ENCODE measurements around the gene IL5. TPM values are rescaled to one million over a fixed set of nuclear protein-coding genes. Genes with fewer than 3 reads are reported as not detected.

The IL5 gene
- total RNA-seq, 4 donors from 2014 or later = not detected

DNA sequence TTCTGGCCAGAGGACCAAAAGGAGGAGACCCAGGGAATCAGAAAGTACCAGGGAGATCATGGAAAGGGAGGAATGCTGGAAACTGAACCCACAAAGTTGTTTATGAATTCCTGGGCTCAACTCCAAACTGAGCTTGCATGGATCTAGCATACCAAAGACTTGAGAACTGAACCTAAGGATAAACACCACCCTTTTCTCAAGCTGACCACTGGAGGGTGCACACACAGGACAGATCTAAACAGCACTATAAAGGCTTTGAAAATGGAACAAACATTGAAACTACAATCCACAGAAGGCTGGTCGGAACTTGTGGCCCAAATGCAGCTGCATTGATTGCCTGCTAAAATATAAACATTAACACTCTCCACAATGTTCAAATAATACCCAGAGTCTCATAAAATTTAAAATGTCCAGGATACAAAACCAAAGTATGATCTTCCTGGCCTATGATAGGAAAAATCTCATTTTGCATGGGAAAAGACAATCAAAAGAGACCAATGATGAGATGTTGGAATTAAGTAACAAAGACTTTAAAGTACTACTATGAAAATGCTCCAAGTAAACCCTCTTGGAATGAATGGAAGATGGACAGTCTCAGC, 37.1 kb downstream of the IL5 start:
- TF ChIP-seq EP300 (IDR thresholded peaks at IDR 0.05) (no peak), POLR2AphosphoS5 (IDR thresholded peaks at IDR 0.05) (no peak)
- TF ChIP-seq, protein P1, sequence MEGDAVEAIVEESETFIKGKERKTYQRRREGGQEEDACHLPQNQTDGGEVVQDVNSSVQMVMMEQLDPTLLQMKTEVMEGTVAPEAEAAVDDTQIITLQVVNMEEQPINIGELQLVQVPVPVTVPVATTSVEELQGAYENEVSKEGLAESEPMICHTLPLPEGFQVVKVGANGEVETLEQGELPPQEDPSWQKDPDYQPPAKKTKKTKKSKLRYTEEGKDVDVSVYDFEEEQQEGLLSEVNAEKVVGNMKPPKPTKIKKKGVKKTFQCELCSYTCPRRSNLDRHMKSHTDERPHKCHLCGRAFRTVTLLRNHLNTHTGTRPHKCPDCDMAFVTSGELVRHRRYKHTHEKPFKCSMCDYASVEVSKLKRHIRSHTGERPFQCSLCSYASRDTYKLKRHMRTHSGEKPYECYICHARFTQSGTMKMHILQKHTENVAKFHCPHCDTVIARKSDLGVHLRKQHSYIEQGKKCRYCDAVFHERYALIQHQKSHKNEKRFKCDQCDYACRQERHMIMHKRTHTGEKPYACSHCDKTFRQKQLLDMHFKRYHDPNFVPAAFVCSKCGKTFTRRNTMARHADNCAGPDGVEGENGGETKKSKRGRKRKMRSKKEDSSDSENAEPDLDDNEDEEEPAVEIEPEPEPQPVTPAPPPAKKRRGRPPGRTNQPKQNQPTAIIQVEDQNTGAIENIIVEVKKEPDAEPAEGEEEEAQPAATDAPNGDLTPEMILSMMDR (IDR thresholded peaks at IDR 0.05) = peak; percentile 42 to 61 (median 48)
- H3K36me3 ChIP-seq = no peaks in the 10 kb centered on the region
- no peak overlapping the region for H3K4me3 ChIP-seq
- H3K27me3 ChIP-seq = no peaks in the 10 kb centered on the region
- peak; percentile 91 for DNase-seq (ENCODE audit: extremely low spot score)
- peaks cover 11 to 40% (median 37%) of the 10 kb centered on the region in 4 donors for H3K4me1 ChIP-seq
- peak overlapping the region; percentile 60 to 83 (median 74) for H3K27ac ChIP-seq (replicated peaks in 1 of 4)
- WGBS = 25% methylated on average over 1 of the region's 1 CpG
- H3K9me3 ChIP-seq = no peaks in the 10 kb centered on the region
- intact Hi-C loops (cut with DNase I) = loop anchor here (10.0 kb wide), 2 partner anchors 211 to 319 kb away; partner anchors contain the start of gene SLC22A4

DNA sequence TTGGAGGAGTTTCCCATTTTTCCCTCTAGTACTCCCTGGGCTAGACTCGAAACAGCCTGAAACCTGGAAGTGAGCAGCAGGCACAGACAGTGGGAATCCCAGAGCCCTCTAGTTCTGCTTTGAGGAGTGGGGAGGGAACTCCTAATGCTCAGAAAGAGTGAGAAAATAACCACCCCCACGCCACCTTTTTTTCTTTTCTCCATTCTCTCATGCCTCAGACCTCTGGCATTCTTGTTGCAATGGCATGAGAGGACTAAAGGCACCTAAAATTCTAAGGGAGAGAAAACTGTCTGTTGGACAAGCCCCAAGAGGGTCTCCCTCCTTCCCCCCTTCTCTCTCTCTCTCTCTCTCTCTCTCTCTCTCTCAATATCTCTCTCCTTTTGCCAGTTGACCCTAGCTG, 37.7 kb downstream of the IL5 start:
- DNase-seq (ENCODE audit: extremely low spot score) = no peak
- 63% methylated on average over 2 of the region's 2 CpGs for WGBS
- Histone ChIP-seq H3K9me3 (no peaks in the 10 kb centered on the region), H3K27me3 (no peaks in the 10 kb centered on the region), H3K4me3 (no peak overlapping the region), H3K27ac (replicated peaks in 1 of 4) (peak overlapping the region; percentile 60 to 83 (median 74)), H3K4me1 (peaks cover 16 to 45% (median 42%) of the 10 kb centered on the region in 4 donors), H3K36me3 (no peaks in the 10 kb centered on the region)
- intact Hi-C loops (cut with DNase I) = loop anchor here (10.0 kb wide), 2 partner anchors 211 to 319 kb away; partner anchors contain the start of gene SLC22A4
- no peak for TF ChIP-seq EP300 (IDR thresholded peaks at IDR 0.05)
- no peak for TF ChIP-seq POLR2A (IDR thresholded peaks at IDR 0.05; ENCODE audit: low read depth)
- TF ChIP-seq POLR2AphosphoS5 (IDR thresholded peaks at IDR 0.05) = no peak
- TF ChIP-seq, protein P1 (IDR thresholded peaks at IDR 0.05) = no peak

DNA sequence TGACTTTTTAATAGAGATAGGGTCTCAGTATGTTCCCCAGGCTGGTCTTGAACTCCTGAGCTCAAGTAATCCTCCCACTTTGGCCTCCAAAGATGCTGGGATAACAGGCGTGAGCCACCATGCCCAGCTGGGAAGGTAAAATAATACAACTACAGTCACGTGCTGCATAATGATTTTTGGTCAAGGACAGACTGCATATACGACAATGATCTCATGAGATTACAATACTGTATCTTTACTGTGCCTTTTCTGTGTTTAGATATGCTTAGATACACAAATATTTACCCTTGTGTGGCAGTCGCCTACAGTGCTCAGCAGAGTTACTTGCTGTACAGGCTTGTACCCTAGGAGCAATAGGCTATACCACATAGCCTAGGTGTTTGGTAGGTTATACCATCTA, 38.6 kb downstream of the IL5 start:
- DNase-seq (ENCODE audit: extremely low spot score) = peak; percentile 68
- H3K36me3 ChIP-seq = no peaks in the 10 kb centered on the region
- peak overlapping the region; percentile 60 to 83 (median 74) for H3K27ac ChIP-seq (replicated peaks in 1 of 4)
- no peaks in the 10 kb centered on the region for H3K27me3 ChIP-seq
- H3K4me1 ChIP-seq = peaks cover 16 to 54% (median 44%) of the 10 kb centered on the region in 4 donors
- H3K9me3 ChIP-seq = no peaks in the 10 kb centered on the region
- intact Hi-C loops (cut with DNase I) = loop anchor here (10.0 kb wide), 2 partner anchors 210 to 320 kb away; partner anchors contain the start of gene SLC22A4
- TF ChIP-seq, protein P1 (IDR thresholded peaks at IDR 0.05) = no peak
- no peak for TF ChIP-seq POLR2A (IDR thresholded peaks at IDR 0.05; ENCODE audit: low read depth)
- TF ChIP-seq EP300 (IDR thresholded peaks at IDR 0.05) = no peak
- no peak for TF ChIP-seq POLR2AphosphoS5 (IDR thresholded peaks at IDR 0.05)
- WGBS = 82% methylated on average over 4 of the region's 4 CpGs
- H3K4me3 ChIP-seq = no peak overlapping the region

DNA sequence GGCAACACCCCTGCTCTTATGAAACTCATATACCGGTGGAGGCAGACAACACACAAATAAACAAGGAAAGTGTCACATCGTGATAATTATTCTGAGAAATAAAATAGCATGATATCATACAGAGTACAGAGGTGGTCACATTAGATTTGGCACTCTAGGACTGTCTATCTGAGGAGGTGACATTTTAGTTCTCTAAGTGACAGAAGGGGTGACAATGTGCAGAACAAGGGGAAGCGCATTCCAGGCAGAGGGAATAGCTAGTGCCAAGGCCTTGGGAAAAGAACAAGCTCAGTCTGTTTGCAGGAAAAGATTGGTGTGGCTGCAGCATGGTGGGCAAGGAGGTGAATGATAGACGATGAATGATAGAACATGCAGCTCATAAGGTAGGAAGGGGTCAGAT, 40.1 kb downstream of the IL5 start:
- H3K27ac ChIP-seq (replicated peaks in 1 of 4) = no peak overlapping the region
- no peak for DNase-seq (ENCODE audit: extremely low spot score)
- H3K4me1 ChIP-seq = peaks cover 19 to 62% (median 47%) of the 10 kb centered on the region in 4 donors
- H3K4me3 ChIP-seq = no peak overlapping the region
- TF ChIP-seq, protein P1 (IDR thresholded peaks at IDR 0.05) = no peak
- no peak for TF ChIP-seq POLR2AphosphoS5 (IDR thresholded peaks at IDR 0.05)
- TF ChIP-seq EP300 (IDR thresholded peaks at IDR 0.05) = no peak
- intact Hi-C loops (cut with DNase I) = loop anchor here (10.0 kb wide), 2 partner anchors 208 to 322 kb away; partner anchors contain the start of gene SLC22A4
- no peaks in the 10 kb centered on the region for H3K36me3 ChIP-seq
- no peaks in the 10 kb centered on the region for H3K9me3 ChIP-seq
- WGBS = 96% methylated on average over 4 of the region's 4 CpGs
- no peaks in the 10 kb centered on the region for H3K27me3 ChIP-seq
